ENCODE data around the gene KCTD2.
"Not testable (repeated sequence)": the region's sequence is repeated elsewhere in the genome, so short reads cannot be mapped to it uniquely, and the experiment has no call there.

The KCTD2 gene

DNA sequence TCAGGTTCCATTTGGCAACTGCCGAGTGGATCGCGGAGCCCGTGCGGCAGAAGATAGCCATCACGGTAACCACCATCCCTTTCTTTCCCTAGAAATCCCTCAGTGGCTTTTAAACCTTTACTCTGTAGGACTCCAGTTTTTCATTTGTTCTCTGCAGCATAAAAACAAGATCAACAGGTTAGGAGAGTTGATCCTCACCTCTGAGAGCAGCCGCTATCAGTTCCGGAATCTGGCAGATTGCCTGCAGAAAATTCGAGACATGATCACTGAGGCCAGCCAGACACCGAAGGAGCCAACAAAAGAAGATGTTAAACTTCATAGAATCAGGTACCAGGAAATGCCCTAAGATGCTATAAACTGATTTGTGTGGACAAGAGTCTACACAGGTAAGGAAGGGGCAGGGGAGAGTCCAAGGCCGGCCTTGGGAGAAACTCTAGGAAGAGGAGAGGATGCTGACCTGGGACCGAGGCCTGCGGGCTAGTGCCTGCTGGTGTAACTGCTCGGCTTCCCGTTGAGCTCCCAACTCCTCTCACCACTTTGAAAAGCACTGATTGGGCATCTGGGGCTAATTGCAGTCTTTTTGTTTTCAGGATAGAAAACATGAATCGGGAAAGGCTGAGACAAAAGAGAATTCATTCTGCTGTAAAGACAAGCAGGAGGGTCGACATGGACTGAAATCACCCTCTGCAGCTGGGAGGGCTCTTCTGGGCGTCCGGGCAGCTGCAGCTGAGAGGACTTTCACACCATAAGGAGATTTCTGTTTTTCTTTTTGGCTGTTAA, 26.5 kb upstream of the KCTD2 start:
- DNase-seq: no peak

DNA sequence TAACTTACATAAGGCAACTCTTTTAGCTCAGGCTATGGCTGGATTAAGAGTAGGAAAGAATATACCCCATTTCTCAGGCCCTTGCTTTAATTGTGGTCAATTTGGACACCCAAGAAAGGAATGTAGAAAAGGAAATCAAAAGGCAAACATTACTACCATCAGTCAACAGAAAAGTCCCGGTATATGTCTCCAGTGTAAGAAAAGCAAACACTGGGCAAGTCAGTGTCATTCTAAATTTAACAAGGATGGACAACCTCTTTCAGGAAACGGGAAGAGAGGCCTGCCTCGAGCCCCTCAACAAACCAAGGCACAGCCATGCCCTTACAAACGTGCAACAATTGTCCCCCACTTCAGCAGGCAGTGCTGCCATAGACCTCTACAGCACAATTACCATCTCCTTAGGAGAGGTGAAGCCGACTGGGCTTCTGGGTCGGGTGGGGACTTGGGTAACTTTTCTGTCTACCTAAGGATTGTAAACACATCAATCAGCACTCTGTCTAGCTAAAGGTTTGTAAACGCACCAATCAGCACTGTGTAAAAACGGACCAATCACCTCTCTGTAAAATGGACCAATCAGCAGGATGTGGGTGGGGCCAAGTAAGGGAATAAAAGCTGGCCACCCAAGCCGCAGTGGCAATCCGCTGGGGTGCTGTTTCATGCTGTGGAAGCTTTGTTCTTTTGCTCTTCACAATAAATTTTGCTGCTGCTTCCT, 22.2 kb upstream of the KCTD2 start:
- DNase-seq: peak; percentile 30

DNA sequence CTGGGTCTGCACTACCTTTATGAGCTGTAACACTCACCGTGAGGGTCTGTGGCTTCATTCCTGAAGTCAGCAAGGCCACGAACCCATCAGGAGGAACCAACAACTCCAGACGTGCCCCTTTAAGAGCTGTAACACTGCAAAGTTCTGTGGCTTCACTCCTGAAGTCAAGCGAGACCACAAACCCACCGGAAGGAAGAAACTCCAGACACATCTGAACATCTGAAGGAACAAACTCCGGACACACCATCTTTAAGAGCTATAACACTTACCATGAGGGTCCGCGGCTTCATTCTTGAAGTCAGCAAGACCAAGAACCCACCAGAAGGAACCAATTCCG, 21.7 kb upstream of the KCTD2 start:
- DNase-seq: not testable (repeated sequence)

DNA sequence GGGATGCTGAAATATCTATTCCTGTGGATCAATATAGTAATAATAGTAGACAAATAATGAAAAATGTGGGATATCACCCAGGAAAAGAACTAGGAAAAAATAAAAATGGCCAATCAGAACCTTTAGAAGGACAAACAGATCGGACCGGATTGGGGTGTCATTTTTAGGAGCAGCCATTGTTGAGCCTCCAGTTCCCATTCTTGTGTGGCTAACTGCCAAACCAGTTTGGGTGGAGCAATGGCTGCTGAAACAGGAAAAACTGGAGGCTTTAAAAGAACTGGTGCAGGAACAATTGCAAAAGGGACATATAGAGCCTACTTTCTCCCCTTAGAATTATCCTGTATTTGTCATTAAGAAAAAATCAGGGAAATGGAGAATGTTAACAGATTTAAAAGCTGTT, 20.4 kb upstream of the KCTD2 start:
- not testable (repeated sequence) for DNase-seq

DNA sequence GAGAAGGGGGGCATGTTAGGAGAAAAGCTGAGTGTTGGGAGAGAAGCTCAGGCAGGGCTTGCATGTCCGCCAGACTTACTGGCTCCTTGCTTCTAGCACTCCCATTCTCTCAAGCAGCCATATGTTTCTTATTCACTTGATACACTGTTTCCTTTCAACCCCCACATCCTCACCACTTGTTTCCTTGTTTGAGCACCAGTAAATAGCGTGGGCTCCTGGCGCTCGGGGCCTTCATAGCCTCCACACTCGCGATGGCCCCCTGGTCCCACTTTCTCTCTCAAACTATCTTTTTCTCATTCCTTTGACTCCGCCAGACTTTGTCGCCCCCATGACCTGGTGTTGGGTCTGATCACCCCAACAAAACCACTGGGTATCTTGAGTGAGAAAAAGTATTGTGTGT, 16.9 kb upstream of the KCTD2 start:
- no peak for DNase-seq

DNA sequence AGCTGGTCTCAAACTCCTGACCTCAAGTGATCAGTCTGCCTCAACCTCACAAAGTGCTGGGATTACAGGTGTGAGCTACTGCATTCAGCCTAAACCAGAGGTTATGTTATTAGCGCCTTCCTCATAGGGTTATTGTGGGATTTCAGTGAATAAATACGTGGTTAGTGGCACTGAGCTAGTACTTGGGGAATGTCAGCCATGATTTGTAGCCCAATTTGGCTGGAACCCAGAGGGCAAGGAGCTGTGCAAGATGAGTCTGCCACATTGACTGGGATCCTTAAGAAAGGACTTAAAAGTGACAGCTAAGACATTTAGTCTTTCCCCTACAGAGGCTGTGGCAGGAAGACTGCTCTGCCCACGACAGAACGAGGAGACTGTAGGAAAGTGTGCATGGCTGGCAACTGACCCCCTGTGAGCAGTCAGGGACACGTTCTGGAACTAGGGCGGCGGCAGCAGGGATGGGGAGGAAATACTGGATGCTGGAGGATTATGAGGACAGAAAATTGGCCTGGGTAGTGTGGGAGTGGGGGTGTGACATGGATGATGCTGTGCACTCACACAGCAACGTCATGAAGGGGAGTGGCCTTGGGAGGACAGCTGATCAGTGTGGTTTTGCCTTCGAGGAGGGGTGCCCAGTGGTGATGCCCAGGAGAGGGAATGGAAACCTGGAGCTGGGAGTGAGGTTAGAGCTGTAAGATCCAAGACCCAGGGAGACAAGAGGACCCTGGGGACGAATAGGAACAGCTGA, 14.9 kb upstream of the KCTD2 start:
- DNase-seq: peak; percentile 62

DNA sequence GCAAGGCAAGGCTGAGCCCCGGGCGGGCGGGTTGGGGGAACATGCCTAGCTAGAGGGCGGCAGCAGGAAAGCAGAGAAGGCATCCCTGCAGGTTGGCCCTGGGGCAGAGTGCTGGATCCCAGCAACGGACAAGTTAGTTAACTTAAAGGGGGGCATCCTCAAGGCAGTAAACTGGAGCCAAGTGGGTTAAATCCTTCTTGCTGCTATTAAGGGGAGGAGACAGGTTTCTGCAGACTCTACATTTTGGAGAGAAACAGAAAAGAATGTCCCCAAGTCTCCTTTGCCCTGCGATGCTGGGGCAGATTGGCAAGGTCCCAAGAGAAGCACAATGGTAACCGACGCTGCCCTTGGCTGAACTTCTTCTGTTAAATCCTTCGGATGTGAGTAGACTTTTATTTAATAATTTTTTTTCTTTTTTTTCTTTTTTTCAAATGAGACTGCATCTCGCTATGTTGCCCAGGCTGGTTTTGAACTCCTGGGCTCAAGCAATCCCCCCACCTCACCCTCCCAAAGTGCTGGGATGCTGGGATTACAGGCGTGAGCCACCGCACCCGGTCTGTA, 14.2 kb upstream of the KCTD2 start:
- DNase-seq: no peak

DNA sequence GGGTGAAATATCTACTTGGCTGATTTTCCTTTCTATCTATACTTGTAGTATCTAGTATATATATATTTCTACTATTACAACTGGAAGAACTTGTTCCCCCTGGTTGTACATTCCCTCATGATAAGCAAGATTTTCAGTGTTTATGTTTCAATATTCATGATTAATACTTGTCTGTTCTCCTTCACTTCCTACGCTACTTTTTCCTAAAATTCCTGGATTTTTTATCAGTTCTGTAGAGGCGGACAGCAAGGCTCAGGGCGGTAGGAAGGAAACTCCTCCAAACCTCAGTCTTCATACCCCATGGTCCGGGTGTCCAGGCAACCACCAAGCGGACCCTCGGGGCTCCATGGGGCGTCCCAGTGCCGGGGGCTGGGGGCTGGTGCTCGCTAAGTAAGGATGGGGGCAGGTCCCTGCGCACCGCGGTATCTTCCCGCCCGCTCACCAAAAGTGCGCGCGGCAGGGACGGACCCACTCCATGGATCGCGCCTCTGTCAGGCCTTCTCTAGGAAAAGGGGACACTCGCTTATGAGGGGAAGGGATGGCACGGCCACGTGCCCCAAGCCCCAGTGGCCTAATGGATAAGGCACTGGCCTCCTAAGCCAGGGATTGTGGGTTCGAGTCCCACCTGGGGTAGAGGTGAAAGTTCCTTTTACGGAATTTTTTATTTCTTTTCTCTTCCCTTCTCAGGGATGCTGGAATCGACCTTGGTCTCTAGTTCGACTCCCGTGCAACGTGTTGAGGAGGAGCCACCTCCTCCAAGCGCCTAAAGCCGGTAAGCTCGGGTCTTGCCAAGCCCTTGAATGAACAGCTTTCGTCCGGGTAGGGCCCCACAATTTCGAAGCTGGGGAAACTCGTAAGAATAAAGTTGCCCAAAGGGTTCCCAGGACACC, 13.4 kb upstream of the KCTD2 start:
- DNase-seq: peak; percentile 93

DNA sequence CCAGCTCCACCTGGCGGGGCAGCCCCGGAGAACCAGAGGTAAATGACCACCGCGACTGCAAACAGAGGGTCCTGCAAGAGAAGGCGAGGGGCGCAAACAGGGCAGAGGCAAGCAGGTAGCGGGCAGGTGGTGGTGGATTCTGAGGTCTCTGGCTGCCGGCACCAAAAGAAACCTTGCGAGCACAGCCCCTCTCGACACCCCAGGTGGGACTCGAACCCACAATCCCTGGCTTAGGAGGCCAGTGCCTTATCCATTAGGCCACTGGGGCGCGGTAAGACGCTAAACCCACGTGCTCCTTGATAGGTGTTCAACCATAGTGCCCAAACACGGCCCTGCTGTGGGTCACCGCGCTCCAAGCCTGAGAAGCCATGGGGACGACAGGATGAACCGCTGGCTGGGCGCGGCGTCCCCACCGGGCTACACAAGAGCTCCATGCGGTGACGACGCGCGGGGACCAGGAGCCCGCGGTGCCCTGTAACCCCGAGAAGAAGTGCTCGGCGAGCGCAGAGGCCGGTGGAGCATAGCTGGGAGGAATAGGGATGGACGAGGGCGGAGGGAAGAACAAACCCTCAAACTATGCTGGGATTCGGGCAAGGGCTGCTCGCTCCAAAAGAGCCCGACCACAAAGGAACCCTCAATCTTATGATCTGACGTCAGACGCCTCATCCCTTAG, 12.7 kb upstream of the KCTD2 start:
- DNase-seq: peak; percentile 94

DNA sequence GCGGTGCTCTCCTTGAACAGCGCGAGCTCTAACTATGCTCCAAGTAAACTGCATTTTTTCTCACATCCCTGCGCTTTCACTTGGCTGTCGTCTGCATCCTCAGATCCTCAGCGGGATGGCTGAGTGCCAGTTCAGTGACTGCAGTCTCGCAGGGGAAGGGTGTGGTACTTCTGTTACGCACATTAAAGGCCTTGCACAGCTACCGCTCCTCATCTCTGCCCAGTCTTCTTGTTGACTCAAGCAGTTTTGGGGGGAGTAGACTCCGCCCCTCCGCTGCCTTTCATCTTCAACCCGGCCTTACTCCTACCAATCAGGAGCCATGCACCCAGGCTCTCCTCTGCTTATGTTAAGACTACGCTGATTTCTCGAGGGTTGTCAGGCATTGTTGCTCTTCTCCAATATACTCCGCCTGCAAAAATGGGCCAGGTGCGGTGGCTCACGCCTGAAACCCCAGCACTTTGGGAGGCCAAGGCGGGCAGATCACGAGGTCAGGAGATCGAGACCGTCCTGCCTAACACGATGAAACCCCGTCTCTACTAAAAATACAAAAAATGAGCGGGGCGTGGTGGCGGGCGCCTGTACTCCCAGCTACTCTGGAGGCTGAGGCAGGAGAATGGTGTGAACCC, 10.3 kb upstream of the KCTD2 start:
- peak; percentile 82 for DNase-seq

DNA sequence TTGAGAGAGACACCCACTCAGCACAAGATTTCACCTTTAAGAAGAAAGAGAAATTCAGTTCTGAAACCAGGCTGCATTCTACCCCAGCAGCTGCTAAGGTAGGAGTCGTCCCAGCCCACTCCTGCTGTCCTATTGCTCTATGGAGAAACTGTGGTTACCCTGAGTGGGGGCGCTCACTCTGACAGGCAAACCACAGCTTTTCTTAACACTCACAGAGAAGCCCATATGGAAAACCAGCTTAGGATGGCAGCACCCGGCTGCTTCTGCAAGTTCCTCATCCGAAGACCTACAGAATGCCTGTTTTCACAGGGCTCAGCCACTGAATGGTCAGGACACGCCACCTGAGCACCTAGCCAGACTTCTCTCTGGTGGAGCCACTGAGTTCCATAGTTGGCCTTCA, 7.8 kb upstream of the KCTD2 start:
- no peak for DNase-seq

DNA sequence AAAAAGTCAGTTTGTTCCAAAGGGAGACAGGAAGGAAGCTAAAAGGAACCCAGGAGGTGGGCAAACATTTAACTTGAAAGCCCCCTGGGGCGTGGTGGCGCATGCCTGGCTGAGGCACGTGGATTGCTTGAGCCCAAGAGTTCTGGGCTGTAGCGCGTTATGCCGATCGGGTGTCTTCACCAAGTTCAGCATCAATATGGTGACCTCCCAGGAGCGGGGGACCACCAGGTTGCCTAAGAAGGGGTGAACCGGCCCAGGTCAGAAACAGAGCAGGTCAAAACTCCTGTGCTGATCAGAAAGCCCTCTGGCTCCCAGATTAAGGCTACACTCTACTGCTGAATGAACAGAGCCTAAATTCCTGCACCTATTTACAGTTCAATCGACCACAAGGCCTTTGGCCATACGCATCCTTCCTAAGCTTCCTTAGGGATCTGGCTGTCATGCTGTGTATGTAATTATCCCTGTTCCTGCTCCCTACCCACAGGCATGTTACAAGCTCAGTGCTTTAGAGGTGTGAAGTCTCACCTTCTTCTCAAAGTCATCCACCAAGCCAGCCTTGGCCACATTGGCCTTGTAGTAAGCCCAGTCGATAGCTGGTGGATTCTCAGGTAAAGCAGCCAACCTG, 5.3 kb upstream of the KCTD2 start:
- no peak for DNase-seq

DNA sequence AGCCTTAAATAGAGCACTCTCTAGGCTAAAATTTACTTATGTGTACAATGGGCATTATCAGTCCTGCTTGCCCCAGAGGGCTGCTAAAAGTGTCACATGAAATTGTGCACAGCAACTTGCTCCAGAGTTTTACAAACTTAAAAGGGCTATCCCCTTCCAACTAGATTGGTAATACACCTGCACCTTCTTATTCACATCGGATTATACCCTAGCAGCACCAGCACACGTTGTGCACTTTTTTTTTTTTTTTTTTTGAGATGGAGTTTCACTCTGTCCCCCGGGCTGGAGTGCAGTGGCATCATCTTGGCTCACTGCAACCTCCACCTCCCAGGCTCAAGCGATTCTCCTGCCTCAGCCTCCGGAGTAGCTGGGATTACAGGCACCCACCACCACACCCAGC, 3.2 kb upstream of the KCTD2 start:
- not testable (repeated sequence) for DNase-seq

DNA sequence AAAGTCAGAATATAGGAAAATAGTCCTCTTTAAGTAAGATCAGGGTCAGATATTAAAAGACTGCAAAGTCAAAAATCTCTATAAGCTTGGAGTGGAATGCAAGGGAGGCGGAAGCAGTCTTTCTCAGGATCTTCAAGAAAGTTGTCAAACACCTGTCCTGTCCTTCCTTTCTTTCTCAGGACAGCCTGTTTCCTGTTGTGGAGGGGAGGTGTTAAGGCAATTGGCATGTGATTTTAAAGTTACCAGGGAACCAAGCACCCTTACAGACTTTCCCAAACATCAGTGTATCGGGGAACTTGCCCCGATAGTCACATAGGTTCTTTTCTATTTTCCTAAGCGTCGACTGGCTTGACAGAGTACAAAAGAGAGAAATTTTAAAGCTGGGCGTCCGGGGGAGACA, 2.3 kb upstream of the KCTD2 start:
- no peak for DNase-seq

DNA sequence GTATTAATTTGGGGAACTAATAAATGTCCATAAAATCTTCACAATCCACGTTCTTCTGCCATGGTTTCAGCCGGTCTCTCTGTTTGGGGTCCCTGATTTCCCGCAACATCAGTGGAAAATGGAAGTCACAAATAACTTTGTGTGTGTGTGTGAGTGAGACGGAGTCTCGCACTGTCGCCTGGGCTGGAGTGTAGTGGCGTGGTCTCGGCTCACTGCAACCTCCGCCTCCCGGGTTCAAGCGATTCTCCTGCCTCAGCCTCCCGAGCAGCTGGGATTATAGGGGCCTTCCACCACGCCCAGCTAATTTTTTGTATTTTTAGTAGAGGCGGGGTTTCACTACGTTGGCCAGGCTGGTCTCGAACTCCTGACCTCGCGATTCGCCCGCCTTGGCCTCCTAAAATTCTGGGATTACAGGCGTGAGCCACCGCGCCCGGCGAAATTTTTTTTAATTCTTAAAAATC, 1.0 kb upstream of the KCTD2 start:
- DNase-seq: peak; percentile 61

DNA sequence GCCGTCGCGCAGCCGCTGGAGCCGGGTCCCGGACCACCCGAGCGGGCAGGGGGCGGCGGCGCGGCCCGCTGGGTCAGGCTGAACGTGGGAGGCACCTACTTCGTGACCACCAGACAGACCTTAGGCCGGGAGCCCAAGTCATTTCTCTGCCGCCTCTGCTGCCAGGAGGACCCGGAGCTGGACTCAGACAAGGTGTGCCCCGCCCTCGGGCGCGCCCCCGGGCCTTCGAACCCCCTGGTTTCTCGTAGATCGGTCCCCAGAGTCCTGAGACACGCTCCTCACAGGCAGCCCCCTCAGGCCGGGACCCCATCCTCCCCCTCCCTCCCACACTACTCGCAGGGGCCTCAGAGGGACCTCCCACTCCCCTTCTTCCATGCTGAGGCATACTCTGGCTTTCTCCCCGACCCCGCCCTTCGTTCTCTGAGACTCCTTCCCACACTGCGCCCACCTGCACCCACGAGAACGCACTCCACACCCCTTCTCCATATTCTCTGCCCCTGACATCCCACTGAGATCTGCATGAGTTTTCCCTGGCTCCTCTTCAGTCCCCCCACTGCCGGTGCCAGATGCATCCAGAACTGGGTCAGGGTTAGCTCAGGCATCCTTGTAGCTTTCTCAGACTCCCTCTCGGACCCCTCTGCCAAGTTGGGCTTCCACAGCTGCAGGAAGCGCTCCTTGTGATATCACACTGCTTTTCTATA, 523 bp downstream of the KCTD2 start:
- peak; percentile 26 for DNase-seq

DNA sequence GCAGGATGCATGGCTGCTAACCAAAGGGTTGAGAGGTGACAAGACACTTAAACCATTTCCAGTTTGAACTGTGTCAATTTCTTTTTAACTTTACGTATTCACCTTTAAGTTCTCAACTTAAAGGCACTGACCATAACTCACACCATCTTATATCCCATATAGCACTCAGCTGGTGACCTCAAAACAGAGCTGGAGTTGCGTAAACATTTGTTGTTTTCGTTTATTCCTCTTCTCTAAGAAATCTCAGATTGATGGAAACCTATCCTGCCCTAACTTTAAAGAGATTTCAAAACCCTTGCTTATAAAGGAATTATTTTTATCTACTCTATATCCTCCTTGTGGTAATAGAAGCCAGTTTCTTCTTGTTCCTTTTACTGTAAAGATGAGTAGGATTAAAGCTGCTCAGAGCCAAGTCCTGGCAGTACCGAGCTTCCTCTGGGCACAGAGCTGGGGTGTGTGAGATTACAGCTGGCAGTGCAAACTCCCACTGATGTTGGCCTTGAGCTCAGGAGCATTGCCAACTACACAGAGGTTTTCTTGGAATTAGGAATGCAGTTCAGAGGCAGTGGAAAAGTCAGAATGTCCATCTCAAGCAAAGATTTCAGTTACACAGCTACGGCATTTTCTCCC, 1.3 kb downstream of the KCTD2 start:
- DNase-seq: no peak

DNA sequence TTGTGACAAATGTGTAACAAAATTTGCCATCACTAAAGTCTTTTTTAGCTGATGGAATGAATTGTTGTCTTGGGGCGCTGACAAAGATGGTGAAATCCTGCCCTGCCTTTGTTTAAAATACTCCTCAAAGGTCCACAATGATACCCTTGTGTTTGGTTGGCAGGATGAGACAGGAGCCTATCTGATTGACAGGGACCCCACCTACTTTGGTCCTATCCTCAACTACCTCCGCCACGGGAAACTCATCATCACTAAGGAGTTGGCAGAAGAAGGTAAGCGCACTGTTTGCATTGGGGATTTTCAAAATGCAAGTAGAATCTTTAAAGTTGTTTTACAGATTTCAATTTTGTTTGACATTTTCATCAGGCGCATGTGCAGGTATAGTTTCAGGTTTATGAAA, 2.0 kb downstream of the KCTD2 start:
- no peak for DNase-seq

DNA sequence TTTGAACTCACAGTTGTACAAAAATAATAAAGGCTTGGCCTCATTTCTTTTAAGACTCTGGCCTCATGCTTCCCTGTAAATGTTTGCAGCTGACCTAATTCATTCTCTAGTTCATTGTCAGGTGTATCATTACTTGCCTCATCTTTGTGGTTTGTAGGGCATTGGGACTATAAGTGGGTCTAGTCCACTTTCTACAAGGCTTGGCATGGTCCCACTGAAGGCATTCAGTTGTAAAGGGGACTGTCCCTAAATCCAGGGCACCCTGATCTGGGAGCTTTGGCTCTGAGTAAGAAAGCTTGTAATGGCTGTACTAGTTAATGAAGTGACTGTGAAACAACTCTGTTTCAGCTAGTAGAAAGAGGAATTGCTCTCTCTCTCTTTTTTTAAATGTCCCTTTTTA, 2.7 kb downstream of the KCTD2 start:
- DNase-seq: no peak

DNA sequence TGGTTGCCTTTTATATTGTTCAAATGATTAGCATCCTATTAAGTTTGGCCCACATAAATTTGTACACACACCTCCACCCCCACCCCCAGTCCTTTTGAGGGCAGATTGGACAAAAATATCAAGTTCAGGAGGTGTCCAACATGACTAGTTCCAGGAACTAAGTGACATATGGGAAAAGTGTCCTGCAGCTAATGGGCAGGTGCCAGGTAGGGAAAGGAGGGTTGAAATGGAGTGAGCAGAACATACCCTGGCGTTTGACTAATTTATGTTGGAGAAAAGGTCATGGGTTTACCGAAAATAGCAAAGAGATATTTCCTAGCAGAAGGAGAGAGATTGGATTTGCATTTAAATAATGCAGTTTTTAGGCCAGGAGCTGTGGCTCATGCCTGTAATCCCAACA, 4.9 kb downstream of the KCTD2 start:
- no peak for DNase-seq

Measured in stimulated activated CD4-positive, alpha-beta T cell treated with anti-CD3 and anti-CD28 coated beads, Interleukin-4, amount 100 ng/mL, for 24 hours (primary cell).